SK-N-SH (cell line): ENCODE measurements around the gene ERICH3.

Experiments used
- CTCF ChIP-seq: fragments of 200-600 bp; sonication (generic); IDR thresholded peaks from 2 replicates; pipeline ENCODE4 v1.6.1; 2017; ENCODE audit warnings: antibody characterized with exemption, mild to moderate bottlenecking, moderate library complexity
- EP300 ChIP-seq, 2 experiments: IDR thresholded peaks; 2 replicates each; pipeline versions ENCODE4 v1.4.0 to v1.6.1; 2012; ENCODE audit warnings: borderline replicate concordance in 1 of 2, low read depth in 1 of 2, low read length in 1 of 2
- GATA2 ChIP-seq: sonication (generic); formaldehyde crosslinking; IDR thresholded peaks from 2 replicates; pipeline ENCODE4 v1.5.0; 2020; ENCODE audit warnings: mild to moderate bottlenecking, missing genetic modification reagents
- JUND ChIP-seq: IDR thresholded peaks from 2 replicates; pipeline ENCODE4 v1.4.0; 2012
- MXI1 ChIP-seq: IDR thresholded peaks from 2 replicates; pipeline ENCODE4 v1.6.1; 2012; ENCODE audit warnings: mild to moderate bottlenecking, low read depth, low read length, improper control_type of control experiment
- POLR2AphosphoS5 ChIP-seq: IDR thresholded peaks from 2 replicates; pipeline ENCODE4 v1.6.1; 2012; ENCODE audit warnings: low read depth, low read length
- RAD21 ChIP-seq: IDR thresholded peaks from 2 replicates; pipeline ENCODE4 v1.6.1; 2012; ENCODE audit warnings: mild to moderate bottlenecking, low read length
- TCF12 ChIP-seq: IDR thresholded peaks from 2 replicates; pipeline ENCODE4 v1.4.0; 2012
- YY1 ChIP-seq: IDR thresholded peaks from 2 replicates; pipeline ENCODE4 v1.4.0; 2012; ENCODE audit warnings: low read depth, mild to moderate bottlenecking
- ZBTB33 ChIP-seq: IDR thresholded peaks from 2 replicates; pipeline ENCODE4 v1.4.0; 2012; ENCODE audit warnings: low read depth, borderline replicate concordance

GRCh38 chr1:74549932-74550331 lies 123.7 kb downstream of the ERICH3 start:
- TF ChIP-seq CTCF (no peak), EP300 (IDR thresholded peaks at IDR 0.05; ENCODE audit: borderline replicate concordance in 1 of 2, low read depth in 1 of 2, low read length in 1 of 2) (no peak), YY1 (no peak), JUND (no peak), RAD21 (no peak), POLR2AphosphoS5 (no peak), MXI1 (no peak), GATA2 (CRISPR knock-in tag) (no peak), TCF12 (no peak), ZBTB33 (no peak)
